Measurements from ENCODE around the gene CST9.
A peak's percentile ranks its signal among the peaks of the same experiment; 100 is the strongest.

CST9 gene, protein sequence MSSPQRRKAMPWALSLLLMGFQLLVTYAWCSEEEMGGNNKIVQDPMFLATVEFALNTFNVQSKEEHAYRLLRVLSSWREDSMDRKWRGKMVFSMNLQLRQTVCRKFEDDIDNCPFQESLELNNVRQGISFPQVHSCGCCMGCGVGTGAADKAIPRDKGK

GRCh38 chr20:23605867-23606651, at the start of gene CST9:
CST9 (minus strand) TSS chr20:23605917; CDS start chr20:23605864, 53 bp downstream.
- no peak within 1 kb of the TSS for H3K4me3 ChIP-seq (ENCODE audit: low read length)
- DNase-seq (ENCODE audit: low read depth) = no peak
- TF ChIP-seq, protein P1, sequence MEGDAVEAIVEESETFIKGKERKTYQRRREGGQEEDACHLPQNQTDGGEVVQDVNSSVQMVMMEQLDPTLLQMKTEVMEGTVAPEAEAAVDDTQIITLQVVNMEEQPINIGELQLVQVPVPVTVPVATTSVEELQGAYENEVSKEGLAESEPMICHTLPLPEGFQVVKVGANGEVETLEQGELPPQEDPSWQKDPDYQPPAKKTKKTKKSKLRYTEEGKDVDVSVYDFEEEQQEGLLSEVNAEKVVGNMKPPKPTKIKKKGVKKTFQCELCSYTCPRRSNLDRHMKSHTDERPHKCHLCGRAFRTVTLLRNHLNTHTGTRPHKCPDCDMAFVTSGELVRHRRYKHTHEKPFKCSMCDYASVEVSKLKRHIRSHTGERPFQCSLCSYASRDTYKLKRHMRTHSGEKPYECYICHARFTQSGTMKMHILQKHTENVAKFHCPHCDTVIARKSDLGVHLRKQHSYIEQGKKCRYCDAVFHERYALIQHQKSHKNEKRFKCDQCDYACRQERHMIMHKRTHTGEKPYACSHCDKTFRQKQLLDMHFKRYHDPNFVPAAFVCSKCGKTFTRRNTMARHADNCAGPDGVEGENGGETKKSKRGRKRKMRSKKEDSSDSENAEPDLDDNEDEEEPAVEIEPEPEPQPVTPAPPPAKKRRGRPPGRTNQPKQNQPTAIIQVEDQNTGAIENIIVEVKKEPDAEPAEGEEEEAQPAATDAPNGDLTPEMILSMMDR (conservative IDR thresholded peaks at IDR 0.05; ENCODE audit: low read length) = no peak

- TF ChIP-seq, protein P1 (conservative IDR thresholded peaks at IDR 0.05; ENCODE audit: low read length) = no peak
- no peak for DNase-seq (ENCODE audit: low read depth)
- H3K4me3 ChIP-seq (ENCODE audit: low read length) = no peak overlapping the region
Measured at GRCh38 chr20:23654717-23655116, 49.0 kb upstream of the CST9 start.

- no peak for DNase-seq (ENCODE audit: low read depth)
- TF ChIP-seq, protein P1 (conservative IDR thresholded peaks at IDR 0.05; ENCODE audit: low read length) = no peak
- H3K4me3 ChIP-seq (ENCODE audit: low read length) = no peak overlapping the region
Measured at GRCh38 chr20:23654000-23654399, 48.3 kb upstream of the CST9 start.

DNA sequence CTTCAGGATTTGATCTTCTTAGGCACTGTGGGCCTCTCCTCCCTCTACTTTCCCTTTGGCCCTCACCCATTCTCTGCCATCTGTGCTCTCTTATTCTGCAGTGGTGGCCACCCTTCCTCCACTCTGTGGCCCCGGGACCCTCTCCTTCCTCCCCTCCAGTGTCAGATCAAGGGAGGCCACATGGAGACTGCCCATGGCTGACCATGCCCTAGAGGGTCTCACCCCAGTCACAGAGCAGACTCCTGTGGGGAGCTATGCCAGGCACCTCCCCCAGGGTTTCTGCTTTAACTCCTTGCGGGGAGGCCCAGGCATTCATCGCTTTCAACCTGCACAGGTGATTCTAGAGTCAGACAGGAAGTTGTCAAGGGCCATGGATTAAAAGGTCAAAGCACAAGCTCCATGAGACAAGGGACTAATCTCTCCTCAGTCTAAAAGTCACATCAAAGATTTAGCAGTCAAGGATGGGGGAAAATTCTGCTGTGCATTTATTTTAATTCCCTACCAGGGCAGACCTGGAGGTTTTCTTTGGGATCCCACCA, 47.8 kb upstream of the CST9 start:
- no peak for DNase-seq (ENCODE audit: low read depth)
- TF ChIP-seq, protein P1 (conservative IDR thresholded peaks at IDR 0.05; ENCODE audit: low read length) = no peak
- H3K4me3 ChIP-seq (ENCODE audit: low read length) = no peak overlapping the region

- no peak for DNase-seq (ENCODE audit: low read depth)
- TF ChIP-seq, protein P1 (conservative IDR thresholded peaks at IDR 0.05; ENCODE audit: low read length) = no peak
- no peak overlapping the region for H3K4me3 ChIP-seq (ENCODE audit: low read length)
Measured at GRCh38 chr20:23652926-23653325, 47.2 kb upstream of the CST9 start.

DNA sequence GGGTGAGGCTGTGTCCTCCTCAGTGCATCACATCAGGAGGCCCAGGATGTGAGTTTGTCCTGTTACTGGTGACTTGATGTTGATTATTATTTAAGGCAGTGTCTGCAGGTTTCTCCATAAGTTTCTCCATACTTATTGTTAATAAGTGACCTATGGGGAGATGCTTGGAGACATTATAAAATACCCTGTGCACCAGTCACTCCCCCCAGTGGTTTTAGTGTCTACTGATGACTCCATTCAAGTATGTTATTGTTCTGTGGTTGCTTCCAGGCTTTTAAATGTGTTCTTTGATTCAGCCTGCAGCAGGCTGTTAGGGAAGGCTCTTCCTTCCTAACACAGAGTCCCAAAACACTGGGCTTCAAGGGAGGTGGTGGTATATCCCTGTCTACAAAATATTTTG, 46.7 kb upstream of the CST9 start:
- TF ChIP-seq, protein P1 (conservative IDR thresholded peaks at IDR 0.05; ENCODE audit: low read length) = no peak
- no peak overlapping the region for H3K4me3 ChIP-seq (ENCODE audit: low read length)
- DNase-seq (ENCODE audit: low read depth) = peak; percentile 57

DNA sequence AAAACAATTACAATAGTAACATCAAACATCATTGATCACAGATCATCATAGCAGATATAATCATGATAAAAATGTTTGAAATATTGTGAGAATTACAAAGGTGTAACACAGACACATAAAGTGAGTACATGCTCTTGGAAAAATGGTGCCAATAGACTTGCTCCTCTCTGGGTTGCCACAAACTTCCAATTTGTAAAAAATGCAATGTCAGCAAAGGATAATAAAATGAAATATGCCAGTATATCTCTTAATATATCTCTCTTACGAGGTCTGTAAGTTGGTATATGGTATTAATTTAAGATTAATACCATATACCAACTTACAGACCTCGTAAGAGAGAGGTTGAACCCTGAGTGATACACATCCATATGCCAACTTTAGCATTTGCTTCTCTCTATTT, 45.4 kb upstream of the CST9 start:
- DNase-seq (ENCODE audit: low read depth) = no peak
- H3K4me3 ChIP-seq (ENCODE audit: low read length) = no peak overlapping the region
- TF ChIP-seq, protein P1 (conservative IDR thresholded peaks at IDR 0.05; ENCODE audit: low read length) = no peak
